IMR-90 (cell line): ENCODE data around the gene CREG1. TPM values are rescaled to one million over a fixed set of nuclear protein-coding genes. Genes with fewer than 3 reads are reported as not detected.

Source experiments
- ATAC-seq: fragments of 200-7000 bp; cut with Tn5 transposase; 2 replicates; pipeline ENCODE4 v1.9.1; 2020; ENCODE audit warnings: low read depth, mild to moderate bottlenecking, moderate library complexity
- BruUV-seq: library from RNA; stranded (reverse); fragments of 400-500 nt; replicated peaks from 2 replicates; lab custom pipeline; 2021; lab: Mats Ljungman, UMichigan
- CTCF ChIA-PET: fragments of 300-600 bp; formaldehyde crosslinking; extraction: SDS; loops from one replicate; lab custom pipeline; 2021; ENCODE audit warnings: antibody characterized with exemption; lab: Yijun Ruan, JAX
- POLR2A ChIA-PET: fragments of 300-600 bp; sonication (Branson Sonifier 250); formaldehyde crosslinking; loops from one replicate; lab custom pipeline; 2022; ENCODE audit warnings: antibody characterized with exemption; ENCODE audit not compliant: unreplicated experiment; lab: Charles Lee
- DNase-seq: peaks from one replicate; pipeline ENCODE4 v3.0.0; 2013
- H2AFZ ChIP-seq: replicated peaks from 2 replicates; pipeline ENCODE3; 2013; ENCODE audit warnings: low read length, mild to moderate bottlenecking; ENCODE audit not compliant: poor library complexity
- H2AK5ac ChIP-seq: 2 replicates; pipeline ENCODE4 v1.6.1; 2013; ENCODE audit warnings: low read depth, low read length, inconsistent platforms
- H2AK9ac ChIP-seq: replicated peaks from 2 replicates; pipeline ENCODE3; 2013; ENCODE audit warnings: mild to moderate bottlenecking, low read depth, low read length, moderate library complexity; ENCODE audit not compliant: poor library complexity
- H2BK120ac ChIP-seq: 2 replicates; pipeline ENCODE4 v1.6.1; 2013; ENCODE audit warnings: low read depth, low read length, inconsistent platforms
- H2BK15ac ChIP-seq: 3 replicates; pipeline ENCODE4 v1.6.1; 2013; ENCODE audit warnings: low read depth, low read length, inconsistent platforms
- H2BK20ac ChIP-seq: 2 replicates; pipeline ENCODE4 v1.6.1; 2013; ENCODE audit warnings: low read depth, mild to moderate bottlenecking, inconsistent platforms, low read length, moderate library complexity
- H2BK5ac ChIP-seq: 2 replicates; pipeline ENCODE4 v1.6.1; 2013; ENCODE audit warnings: mild to moderate bottlenecking, low read depth, low read length, inconsistent platforms; ENCODE audit not compliant: poor library complexity, severe bottlenecking
- H3K14ac ChIP-seq: replicated peaks from 2 replicates; pipeline ENCODE4 v1.6.1; 2013; ENCODE audit warnings: low read depth, low read length, inconsistent platforms
- H3K18ac ChIP-seq: 2 replicates; pipeline ENCODE4 v1.6.1; 2013; ENCODE audit warnings: low read depth, low read length, control low read depth
- H3K23ac ChIP-seq: 2 replicates; pipeline ENCODE4 v1.6.1; 2013; ENCODE audit warnings: low read depth, low read length, inconsistent platforms
- H3K27ac ChIP-seq: 2 replicates; pipeline ENCODE4 v1.5.1; 2013; ENCODE audit warnings: mild to moderate bottlenecking, control low read depth, low read length; ENCODE audit not compliant: insufficient read depth
- H3K27me3 ChIP-seq: 2 replicates; pipeline ENCODE4 v1.6.1; 2013; ENCODE audit warnings: low read length; ENCODE audit not compliant: control insufficient read depth, insufficient read depth
- H3K36me3 ChIP-seq: 2 replicates; pipeline ENCODE4 v1.6.1; 2013; ENCODE audit warnings: low read length, mixed read lengths; ENCODE audit not compliant: control insufficient read depth, insufficient read depth
- H3K4ac ChIP-seq: 2 replicates; pipeline ENCODE4 v1.6.1; 2013; ENCODE audit warnings: low read depth, low read length, inconsistent platforms
- H3K4me1 ChIP-seq: 2 replicates; pipeline ENCODE4 v1.6.1; 2013; ENCODE audit warnings: low read length, mixed read lengths; ENCODE audit not compliant: control insufficient read depth, insufficient read depth
- H3K4me2 ChIP-seq: 2 replicates; pipeline ENCODE4 v1.6.1; 2013; ENCODE audit warnings: low read depth, mild to moderate bottlenecking, control low read depth, low read length, moderate library complexity
- H3K4me3 ChIP-seq: 2 replicates; pipeline ENCODE4 v1.5.1; 2013; ENCODE audit warnings: low read depth, mild to moderate bottlenecking, control low read depth, low read length, moderate library complexity; ENCODE audit not compliant: insufficient read depth
- H3K56ac ChIP-seq: 2 replicates; pipeline ENCODE4 v1.6.1; 2013; ENCODE audit warnings: low read length, inconsistent platforms; ENCODE audit not compliant: insufficient read depth; ENCODE audit errors: extremely low read depth
- H3K79me1 ChIP-seq, 2 experiments: 2 replicates each; pipeline ENCODE4 v1.6.1; 2013; ENCODE audit warnings: low read length in 2 of 2, inconsistent platforms in 1 of 2, low read depth in 1 of 2
- H3K9ac ChIP-seq: 2 replicates; pipeline ENCODE4 v1.6.1; 2013; ENCODE audit warnings: low read depth, low read length, control low read depth
- H3K9me1 ChIP-seq: 2 replicates; pipeline ENCODE4 v1.6.1; 2013; ENCODE audit warnings: low read length, inconsistent platforms; ENCODE audit not compliant: insufficient read depth
- H3K9me3 ChIP-seq: 2 replicates; pipeline ENCODE4 v1.6.1; 2013; ENCODE audit warnings: low read length; ENCODE audit not compliant: control insufficient read depth, insufficient read depth
- H4K20me1 ChIP-seq: 2 replicates; pipeline ENCODE4 v1.6.1; 2013; ENCODE audit warnings: low read length, inconsistent platforms; ENCODE audit not compliant: insufficient read depth
- H4K5ac ChIP-seq: 2 replicates; pipeline ENCODE4 v1.6.1; 2013; ENCODE audit warnings: mild to moderate bottlenecking, low read depth, low read length, control low read depth
- H4K8ac ChIP-seq, 2 experiments: 2 replicates each; pipeline ENCODE4 v1.6.1; 2013; ENCODE audit warnings: low read depth in 2 of 2, low read length in 2 of 2, control low read depth in 1 of 2, inconsistent platforms in 1 of 2
- H4K91ac ChIP-seq: 2 replicates; pipeline ENCODE4 v1.6.1; 2013; ENCODE audit warnings: low read depth, low read length, inconsistent platforms; ENCODE audit not compliant: insufficient read depth
- MAZ ChIP-seq: IDR thresholded peaks from 2 replicates; pipeline ENCODE4 v1.6.1; 2012; ENCODE audit warnings: low read depth, mild to moderate bottlenecking, low read length, improper control_type of control experiment, moderate library complexity, borderline replicate concordance
- MXI1 ChIP-seq: IDR thresholded peaks from 2 replicates; pipeline ENCODE4 v1.6.1; 2012; ENCODE audit warnings: low read depth, mild to moderate bottlenecking, low read length, moderate library complexity, borderline replicate concordance
- NFE2L2 ChIP-seq: fragments of 150-350 bp; IDR thresholded peaks from 2 replicates; pipeline ENCODE4 v1.6.1; 2016; ENCODE audit warnings: low read depth, mild to moderate bottlenecking, low read length
- RAD21 ChIP-seq: IDR thresholded peaks from 2 replicates; pipeline ENCODE4 v1.6.1; 2012; ENCODE audit warnings: low read length, improper control_type of control experiment
- SMC3 ChIP-seq: fragments of 150-350 bp; IDR thresholded peaks from 2 replicates; pipeline ENCODE4 v1.6.1; 2016; ENCODE audit warnings: low read depth, mild to moderate bottlenecking, antibody characterized with exemption, low read length, moderate library complexity
- USF2 ChIP-seq: fragments of 150-350 bp; IDR thresholded peaks from 2 replicates; pipeline ENCODE4 v1.6.1; 2017; ENCODE audit warnings: mild to moderate bottlenecking, antibody characterized with exemption, low read length, low read depth
- WGBS, 2 experiments: methylation state at CpG; one replicate each; pipeline versions ENCODE4 v1.1.5 to v1.1.7; 2013; ENCODE audit warnings: missing lambda C conversion rate in 2 of 2; ENCODE audit not compliant: insufficient read length in 1 of 2; ENCODE audit errors: extremely low coverage in 2 of 2; 5-methylcytosine and 5-hydroxymethylcytosine counted together
- dilution Hi-C: fragments of 300-500 bp; cut with HindIII; formaldehyde crosslinking; loops from one replicate; pipeline ENCODE4 v1.14.3; 2018; ENCODE audit warnings: low sequenced_read_pairs; ENCODE audit not compliant: unreplicated experiment
- in situ Hi-C: fragments of 300-500 bp; cut with MboI; formaldehyde crosslinking; loops from 3 replicates; pipeline ENCODE4 v1.14.3; 2019; ENCODE audit warnings: low sequenced_read_pairs, inconsistent platforms, mixed read lengths
- intact Hi-C: fragments of 100-400 bp; cut with micrococcal nuclease; formaldehyde crosslinking; loops from 2 replicates; pipeline ENCODE4 v1.10.0; 2022
- polyA plus RNA-seq, 3 experiments: library from polyadenylated mRNA; depleted of rRNA; stranded (reverse); fragments of >200 nt; gene quantifications; 2 replicates each; pipeline ENCODE4 v1.2.3, GENCODE V29; 2012; ENCODE audit warnings: low replicate concordance in 1 of 3
- total RNA-seq: library from RNA; depleted of rRNA; stranded (reverse); fragments of >200 nt; gene quantifications from 2 replicates; pipeline ENCODE4 v1.2.3, GENCODE V29; 2012

CREG1 gene
- total and polyA plus RNA-seq, 2 of the 4 experiments (the other 2 are of a cell fraction), result 2.9 to 6.4 TPM

- no peaks in the 10 kb centered on the region for H4K20me1 ChIP-seq
- H4K91ac ChIP-seq, result no peak overlapping the region
- no peaks in the 10 kb centered on the region for H3K9me1 ChIP-seq
- no peak overlapping the region for H3K18ac ChIP-seq
- no peak overlapping the region for H2BK5ac ChIP-seq
- H2AK9ac ChIP-seq, result no peak overlapping the region
- H3K79me1 ChIP-seq, result no peaks in the 10 kb centered on the region
- WGBS, 2 experiments, result 17% methylated on average over 2 of the region's 14 CpGs; no CpG with 5 or more reads in 1 of the 2 experiments
- no peaks in the 10 kb centered on the region for H3K9me3 ChIP-seq
- DNase-seq (no peak), ATAC-seq (no peak)
- no peaks in the 10 kb centered on the region for H3K36me3 ChIP-seq
- intact Hi-C loops (no loop called here), dilution Hi-C loops (no loop called here), in situ Hi-C loops (no loop called here)
- H2AK5ac ChIP-seq, result no peak overlapping the region
- no peak overlapping the region for H3K4ac ChIP-seq
- POLR2A ChIA-PET, result no interaction called here
- H3K56ac ChIP-seq, result no peak overlapping the region
- BruUV-seq, result no TSS peak
- no peak overlapping the region for H2BK120ac ChIP-seq
- CTCF ChIA-PET, result no interaction called here
- H2BK15ac ChIP-seq, result no peak overlapping the region
- no peak overlapping the region for H3K27ac ChIP-seq
- H3K27me3 ChIP-seq, result peaks cover 27% of the 10 kb centered on the region
- no peaks in the 10 kb centered on the region for H3K4me1 ChIP-seq
- no peak overlapping the region for H4K5ac ChIP-seq
- H2AFZ ChIP-seq, result no peak overlapping the region
- no peak overlapping the region for H4K8ac ChIP-seq
- H3K4me3 ChIP-seq, result no peak overlapping the region
- no peak overlapping the region for H3K4me2 ChIP-seq
- H3K9ac ChIP-seq, result no peak overlapping the region
- no peak overlapping the region for H2BK20ac ChIP-seq
- no peak overlapping the region for H3K23ac ChIP-seq
- TF ChIP-seq RAD21, result no peak
- TF ChIP-seq USF2, result no peak
- no peak for TF ChIP-seq SMC3
- TF ChIP-seq NFE2L2, result no peak
- TF ChIP-seq MAZ, result no peak
- no peak for TF ChIP-seq MXI1
- no peak overlapping the region for H3K14ac ChIP-seq
These were observed 49.7 kb downstream of the CREG1 start for GRCh38 chr1:167503626-167504466.
